ENCODE results near the gene PCYT1A. TPM values are rescaled to one million over a fixed set of nuclear protein-coding genes. Genes with fewer than 3 reads are reported as not detected.

Gene PCYT1A
- total RNA-seq, 1 donor from 2014 or later = 66.2 TPM

DNA sequence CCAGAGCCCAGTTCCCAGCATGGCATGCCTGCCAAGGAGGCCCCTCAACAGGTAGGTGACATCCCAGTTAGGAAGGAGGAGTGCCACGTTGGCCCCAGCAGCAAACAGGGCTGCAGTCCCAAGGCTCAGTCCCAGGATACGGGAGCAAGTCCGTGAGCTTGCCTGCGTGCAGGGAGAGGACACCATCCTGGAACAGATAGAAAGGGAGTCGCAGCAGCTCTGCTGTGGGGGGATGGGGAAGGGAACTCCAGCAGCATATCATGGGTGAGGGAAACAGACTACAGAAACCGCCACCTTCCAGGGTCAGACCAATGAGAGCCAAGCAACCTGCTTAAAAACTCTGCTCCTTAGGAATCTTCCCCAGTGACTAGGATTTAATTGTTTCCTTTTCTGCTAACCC is 39.9 kb upstream of the PCYT1A start:
- Mint-ChIP-seq H3K36me3 (ENCODE audit: unreplicated experiment) (no peaks in the 10 kb centered on the region), H3K27me3 (ENCODE audit: unreplicated experiment) (no peaks in the 10 kb centered on the region), H3K27ac (ENCODE audit: unreplicated experiment) (no peak overlapping the region), H3K4me1 (ENCODE audit: unreplicated experiment) (no peaks in the 10 kb centered on the region), H3K9me3 (ENCODE audit: unreplicated experiment) (no peaks in the 10 kb centered on the region), H3K4me3 (ENCODE audit: unreplicated experiment) (no peak overlapping the region)
- TF ChIP-seq, protein P1, sequence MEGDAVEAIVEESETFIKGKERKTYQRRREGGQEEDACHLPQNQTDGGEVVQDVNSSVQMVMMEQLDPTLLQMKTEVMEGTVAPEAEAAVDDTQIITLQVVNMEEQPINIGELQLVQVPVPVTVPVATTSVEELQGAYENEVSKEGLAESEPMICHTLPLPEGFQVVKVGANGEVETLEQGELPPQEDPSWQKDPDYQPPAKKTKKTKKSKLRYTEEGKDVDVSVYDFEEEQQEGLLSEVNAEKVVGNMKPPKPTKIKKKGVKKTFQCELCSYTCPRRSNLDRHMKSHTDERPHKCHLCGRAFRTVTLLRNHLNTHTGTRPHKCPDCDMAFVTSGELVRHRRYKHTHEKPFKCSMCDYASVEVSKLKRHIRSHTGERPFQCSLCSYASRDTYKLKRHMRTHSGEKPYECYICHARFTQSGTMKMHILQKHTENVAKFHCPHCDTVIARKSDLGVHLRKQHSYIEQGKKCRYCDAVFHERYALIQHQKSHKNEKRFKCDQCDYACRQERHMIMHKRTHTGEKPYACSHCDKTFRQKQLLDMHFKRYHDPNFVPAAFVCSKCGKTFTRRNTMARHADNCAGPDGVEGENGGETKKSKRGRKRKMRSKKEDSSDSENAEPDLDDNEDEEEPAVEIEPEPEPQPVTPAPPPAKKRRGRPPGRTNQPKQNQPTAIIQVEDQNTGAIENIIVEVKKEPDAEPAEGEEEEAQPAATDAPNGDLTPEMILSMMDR (IDR thresholded peaks at IDR 0.05) = no peak
- no peak for DNase-seq (ENCODE audit: extremely low spot score, unreplicated experiment)

- H3K27ac Mint-ChIP-seq (ENCODE audit: unreplicated experiment) = no peak overlapping the region
- H3K4me3 Mint-ChIP-seq (ENCODE audit: unreplicated experiment) = no peak overlapping the region
- no peaks in the 10 kb centered on the region for H3K27me3 Mint-ChIP-seq (ENCODE audit: unreplicated experiment)
- no peaks in the 10 kb centered on the region for H3K9me3 Mint-ChIP-seq (ENCODE audit: unreplicated experiment)
- TF ChIP-seq, protein P1 (IDR thresholded peaks at IDR 0.05) = no peak
- H3K4me1 Mint-ChIP-seq (ENCODE audit: unreplicated experiment) = no peaks in the 10 kb centered on the region
- H3K36me3 Mint-ChIP-seq (ENCODE audit: unreplicated experiment) = no peaks in the 10 kb centered on the region
- no peak for DNase-seq (ENCODE audit: extremely low spot score, unreplicated experiment)
Measured at GRCh38 chr3:196326936-196327335, 39.4 kb upstream of the PCYT1A start.

GRCh38 chr3:196323691-196324090 is 36.2 kb upstream of the PCYT1A start:
- Mint-ChIP-seq H3K9me3 (ENCODE audit: unreplicated experiment) (no peaks in the 10 kb centered on the region), H3K27ac (ENCODE audit: unreplicated experiment) (no peak overlapping the region), H3K27me3 (ENCODE audit: unreplicated experiment) (no peaks in the 10 kb centered on the region), H3K4me1 (ENCODE audit: unreplicated experiment) (peaks cover 1% of the 10 kb centered on the region), H3K4me3 (ENCODE audit: unreplicated experiment) (no peak overlapping the region), H3K36me3 (ENCODE audit: unreplicated experiment) (no peaks in the 10 kb centered on the region)
- no peak for DNase-seq (ENCODE audit: extremely low spot score, unreplicated experiment)
- TF ChIP-seq, protein P1 (IDR thresholded peaks at IDR 0.05) = peak; percentile 12

GRCh38 chr3:196323016-196323415 is 35.5 kb upstream of the PCYT1A start:
- Mint-ChIP-seq H3K9me3 (ENCODE audit: unreplicated experiment) (no peaks in the 10 kb centered on the region), H3K27me3 (ENCODE audit: unreplicated experiment) (no peaks in the 10 kb centered on the region), H3K27ac (ENCODE audit: unreplicated experiment) (no peak overlapping the region), H3K36me3 (ENCODE audit: unreplicated experiment) (no peaks in the 10 kb centered on the region), H3K4me3 (ENCODE audit: unreplicated experiment) (no peak overlapping the region), H3K4me1 (ENCODE audit: unreplicated experiment) (peaks cover 1% of the 10 kb centered on the region)
- TF ChIP-seq, protein P1 (IDR thresholded peaks at IDR 0.05) = no peak
- DNase-seq (ENCODE audit: extremely low spot score, unreplicated experiment) = no peak

DNA sequence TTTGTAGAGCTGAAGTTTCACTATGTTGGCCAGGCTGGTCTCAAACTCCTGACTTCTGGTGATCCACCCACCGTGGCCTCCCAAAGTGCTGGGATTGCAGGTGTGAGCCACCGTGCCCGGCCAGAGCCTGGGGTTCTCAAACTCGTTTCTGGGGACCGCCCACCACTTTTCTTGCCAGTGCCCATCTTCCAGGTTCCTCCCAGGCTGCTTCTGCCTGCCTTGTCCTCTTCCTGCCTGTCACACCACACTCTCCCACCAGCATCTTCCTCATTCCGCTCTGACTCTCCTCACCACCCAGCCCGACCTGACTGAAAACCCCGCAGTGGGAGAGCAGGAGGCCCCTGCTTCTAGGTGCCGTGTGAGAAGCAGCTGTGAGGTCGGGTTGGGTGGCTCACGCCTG is 33.6 kb upstream of the PCYT1A start:
- no peak for DNase-seq (ENCODE audit: extremely low spot score, unreplicated experiment)
- Mint-ChIP-seq H3K27me3 (ENCODE audit: unreplicated experiment) (no peaks in the 10 kb centered on the region), H3K36me3 (ENCODE audit: unreplicated experiment) (no peaks in the 10 kb centered on the region), H3K9me3 (ENCODE audit: unreplicated experiment) (no peaks in the 10 kb centered on the region), H3K4me3 (ENCODE audit: unreplicated experiment) (no peak overlapping the region), H3K4me1 (ENCODE audit: unreplicated experiment) (peaks cover 3% of the 10 kb centered on the region), H3K27ac (ENCODE audit: unreplicated experiment) (no peak overlapping the region)
- TF ChIP-seq, protein P1 (IDR thresholded peaks at IDR 0.05) = no peak

All from osteocyte (in vitro differentiated cells).